Liver (tissue), 9 donors: ENCODE measurements around the gene ZNFX1. TPM values are rescaled to one million over a fixed set of nuclear protein-coding genes. Genes with fewer than 3 reads are reported as not detected.

Experiments used
- DNase-seq: peaks from one replicate; pipeline ENCODE4 v3.0.0-alpha.2; 2017; ENCODE audit warnings: low spot score
- H3K27ac ChIP-seq, 2 donors: one replicate each; pipeline ENCODE4 v1.7.0; 2013; ENCODE audit warnings: inconsistent platforms in 2 of 2, low read length in 2 of 2, control low read depth in 1 of 2, low read depth in 1 of 2, mild to moderate bottlenecking in 1 of 2
- H3K27me3 ChIP-seq, 4 donors: one replicate each; pipeline versions ENCODE4 v1.6.1 to v1.7.0; 2013; ENCODE audit warnings: low read length in 3 of 4, inconsistent platforms in 1 of 4, mild to moderate bottlenecking in 1 of 4, moderate library complexity in 1 of 4; ENCODE audit not compliant: control insufficient read depth in 4 of 4, insufficient read depth in 4 of 4
- H3K36me3 ChIP-seq, 4 donors: one replicate each; pipeline versions ENCODE4 v1.6.1 to v1.7.0; 2013; ENCODE audit warnings: low read length in 3 of 4, mild to moderate bottlenecking in 3 of 4, low read depth in 1 of 4, moderate library complexity in 1 of 4; ENCODE audit not compliant: control insufficient read depth in 4 of 4, insufficient read depth in 3 of 4
- H3K4me1 ChIP-seq, 4 donors: one replicate each; pipeline versions ENCODE4 v1.6.1 to v1.7.0; 2013; ENCODE audit warnings: low read length in 3 of 4, mild to moderate bottlenecking in 3 of 4, moderate library complexity in 1 of 4; ENCODE audit not compliant: control insufficient read depth in 4 of 4, insufficient read depth in 4 of 4
- H3K4me3 ChIP-seq, 3 donors: one replicate each; pipeline versions ENCODE4 v1.6.1 to v1.7.0; 2013; ENCODE audit warnings: low read length in 3 of 3, control low read depth in 1 of 3, low read depth in 1 of 3, mild to moderate bottlenecking in 1 of 3
- H3K9ac ChIP-seq, 2 donors: one replicate each; pipeline ENCODE4 v1.7.0; 2013; ENCODE audit warnings: low read length in 2 of 2, mild to moderate bottlenecking in 2 of 2, moderate library complexity in 2 of 2, control low read depth in 1 of 2, low read depth in 1 of 2
- H3K9me3 ChIP-seq, 4 donors: one replicate each; pipeline versions ENCODE4 v1.6.1 to v1.7.0; 2013; ENCODE audit warnings: low read length in 3 of 4; ENCODE audit not compliant: control insufficient read depth in 4 of 4
- CTCF ChIP-seq: fragments of 150-350 bp; IDR thresholded peaks from 2 replicates; pipeline ENCODE4 v1.5.1; 2017; ENCODE audit warnings: improper control_type of control experiment, low read depth, low read length; ENCODE audit not compliant: missing input control
- EGR1 ChIP-seq, 2 donors: IDR thresholded peaks; 2 replicates each; pipeline ENCODE4 v1.6.1; 2016 to 2018; ENCODE audit warnings: antibody characterized with exemption in 2 of 2, low read depth in 2 of 2
- FOXA1 ChIP-seq: IDR thresholded peaks from 2 replicates; pipeline ENCODE4 v1.6.1; 2016; ENCODE audit warnings: antibody characterized with exemption
- FOXA2 ChIP-seq: IDR thresholded peaks from 2 replicates; pipeline ENCODE4 v1.6.1; 2016; ENCODE audit warnings: antibody characterized with exemption
- GABPA ChIP-seq, 2 donors: IDR thresholded peaks in 1 of 2; conservative IDR thresholded peaks in 1 of 2; 2 replicates each; pipeline ENCODE4 v1.6.1; 2016; ENCODE audit warnings: antibody characterized with exemption in 2 of 2, mild to moderate bottlenecking in 1 of 2, moderate library complexity in 1 of 2
- HNF4A ChIP-seq, 2 donors: conservative IDR thresholded peaks; 2 replicates each; pipeline ENCODE4 v1.6.1; 2016; ENCODE audit warnings: antibody characterized with exemption in 2 of 2, mild to moderate bottlenecking in 2 of 2
- HNF4G ChIP-seq: IDR thresholded peaks from 2 replicates; pipeline ENCODE4 v1.6.1; 2016; ENCODE audit warnings: antibody characterized with exemption
- JUND ChIP-seq, 2 donors: IDR thresholded peaks; 2 replicates each; pipeline ENCODE4 v1.6.1; 2016; ENCODE audit warnings: antibody characterized with exemption in 2 of 2
- NR2F2 ChIP-seq: IDR thresholded peaks from 2 replicates; pipeline ENCODE4 v1.6.1; 2016; ENCODE audit warnings: antibody characterized with exemption
- RAD21 ChIP-seq, 2 donors: IDR thresholded peaks; 2 replicates each; pipeline ENCODE4 v1.6.1; 2016; ENCODE audit warnings: antibody characterized with exemption in 2 of 2, mild to moderate bottlenecking in 2 of 2
- REST ChIP-seq: IDR thresholded peaks from 2 replicates; pipeline ENCODE4 v1.6.1; 2016; ENCODE audit warnings: antibody characterized with exemption, mild to moderate bottlenecking
- RXRA ChIP-seq, 2 donors: IDR thresholded peaks; 2 replicates each; pipeline ENCODE4 v1.6.1; 2017 to 2018; ENCODE audit warnings: antibody characterized with exemption in 2 of 2, mild to moderate bottlenecking in 1 of 2
- SP1 ChIP-seq: IDR thresholded peaks from 2 replicates; pipeline ENCODE4 v1.6.1; 2018; ENCODE audit warnings: antibody characterized with exemption, mild to moderate bottlenecking
- TAF1 ChIP-seq: conservative IDR thresholded peaks from 2 replicates; pipeline ENCODE4 v1.6.1; 2016; ENCODE audit warnings: antibody characterized with exemption, mild to moderate bottlenecking
- YY1 ChIP-seq: IDR thresholded peaks from 2 replicates; pipeline ENCODE4 v1.6.1; 2016; ENCODE audit warnings: antibody characterized with exemption, mild to moderate bottlenecking
- ZBTB33 ChIP-seq: IDR thresholded peaks from 2 replicates; pipeline ENCODE4 v1.6.1; 2016; ENCODE audit warnings: antibody characterized with exemption
- WGBS: extraction: QIAGEN DNeasy Blood & Tissue Kit; methylation state at CpG from one replicate; pipeline ENCODE4 v1.1.7; 2013; 5-methylcytosine and 5-hydroxymethylcytosine counted together
- polyA plus RNA-seq, 2 donors: library from polyadenylated mRNA; stranded (reverse) in 1 of 2; unstranded in 1 of 2; fragments of 200-250 nt in 1 of 2; fragments of >200 nt in 1 of 2; fragmentation: Nextera tagmentation in 1 of 2; extraction: Ambion mirVana in 1 of 2; gene quantifications; one replicate each; pipeline versions ENCODE4 v1.2.1 to v1.2.3, GENCODE V29; 2013 to 2015
- total RNA-seq, 2 donors: library from RNA; depleted of rRNA; stranded (reverse); fragments of >200 nt; gene quantifications; one replicate each; pipeline ENCODE4 v1.2.3, GENCODE V29; 2014
- TF ChIP-seq, protein P1 (sequence below): IDR thresholded peaks from 2 replicates; pipeline ENCODE4 v1.6.1; 2016; ENCODE audit warnings: antibody characterized with exemption
- TF ChIP-seq, protein P2 (sequence below): IDR thresholded peaks from 2 replicates; pipeline ENCODE4 v1.6.1; 2016; ENCODE audit warnings: antibody characterized with exemption
- donor health status: healthy.
- donor health status: healthy.
- donor health status: healthy.
- donor health status: healthy.
- donor health status: healthy.

ZNFX1 gene
- total and polyA plus RNA-seq, 4 donors: 6.9 to 16.1 (median 8.7) TPM

GRCh38 chr20:49237531-49237930, 40.3 kb downstream of the ZNFX1 start:
- TF ChIP-seq TAF1 (no peak), EGR1 (IDR thresholded peaks at IDR 0.05; ENCODE audit: low read depth in 2 of 2) (no peak), HNF4A (conservative IDR thresholded peaks at IDR 0.05) (no peak), GABPA (IDR thresholded peaks at IDR 0.05 in 1 of 2, conservative IDR thresholded peaks at IDR 0.05 in 1 of 2) (no peak), REST (no peak), CTCF (no peak), RXRA (IDR thresholded peaks at IDR 0.05) (no peak), ZBTB33 (no peak), RAD21 (IDR thresholded peaks at IDR 0.05) (no peak), HNF4G (no peak), FOXA2 (no peak), NR2F2 (no peak), YY1 (no peak), JUND (IDR thresholded peaks at IDR 0.05) (no peak), FOXA1 (no peak)
- TF ChIP-seq, protein P1, sequence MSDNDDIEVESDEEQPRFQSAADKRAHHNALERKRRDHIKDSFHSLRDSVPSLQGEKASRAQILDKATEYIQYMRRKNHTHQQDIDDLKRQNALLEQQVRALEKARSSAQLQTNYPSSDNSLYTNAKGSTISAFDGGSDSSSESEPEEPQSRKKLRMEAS: no peak
- Histone ChIP-seq H3K36me3 (peaks cover 17 to 76% (median 68%) of the 10 kb centered on the region in 4 donors), H3K4me3 (no peak overlapping the region), H3K9ac (no peak overlapping the region), H3K9me3 (no peaks in the 10 kb centered on the region), H3K4me1 (no peaks in the 10 kb centered on the region), H3K27me3 (no peaks in the 10 kb centered on the region), H3K27ac (no peak overlapping the region)
- 89% methylated on average over 4 of the region's 4 CpGs for WGBS
- no peak for DNase-seq

GRCh38 chr20:49236301-49236700, 41.6 kb downstream of the ZNFX1 start:
- 94% methylated on average over 9 of the region's 9 CpGs for WGBS
- no peak overlapping the region for H3K9ac ChIP-seq
- no peak for TF ChIP-seq SP1
- no peak for TF ChIP-seq FOXA2
- no peak for TF ChIP-seq TAF1
- no peak for TF ChIP-seq EGR1 (IDR thresholded peaks at IDR 0.05; ENCODE audit: low read depth in 2 of 2)
- TF ChIP-seq RXRA (IDR thresholded peaks at IDR 0.05): no peak
- no peak for TF ChIP-seq FOXA1
- no peak for TF ChIP-seq HNF4A (conservative IDR thresholded peaks at IDR 0.05)
- TF ChIP-seq, protein P1: no peak
- TF ChIP-seq CTCF: no peak
- TF ChIP-seq, protein P2, sequence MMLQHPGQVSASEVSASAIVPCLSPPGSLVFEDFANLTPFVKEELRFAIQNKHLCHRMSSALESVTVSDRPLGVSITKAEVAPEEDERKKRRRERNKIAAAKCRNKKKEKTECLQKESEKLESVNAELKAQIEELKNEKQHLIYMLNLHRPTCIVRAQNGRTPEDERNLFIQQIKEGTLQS: no peak
- no peak for TF ChIP-seq REST
- no peak for TF ChIP-seq GABPA (IDR thresholded peaks at IDR 0.05 in 1 of 2, conservative IDR thresholded peaks at IDR 0.05 in 1 of 2)

More at GRCh38 chr20:49236301-49236700, 41.6 kb downstream of the ZNFX1 start:
- H3K4me3 ChIP-seq: no peak overlapping the region
- H3K27ac ChIP-seq: no peak overlapping the region
- DNase-seq: no peak
- no peaks in the 10 kb centered on the region for H3K4me1 ChIP-seq
- peaks cover 17 to 71% (median 62%) of the 10 kb centered on the region in 4 donors for H3K36me3 ChIP-seq
- H3K9me3 ChIP-seq: no peaks in the 10 kb centered on the region
- H3K27me3 ChIP-seq: no peaks in the 10 kb centered on the region
